ENCODE results near the gene CCDC174.

CCDC174 gene

GRCh38 chr3:14640734-14641133 is 10.8 kb upstream of the CCDC174 start:
- no peak for TF ChIP-seq CTCF (IDR thresholded peaks at IDR 0.05; ENCODE audit: low read depth, low read length)
- no peak for DNase-seq (ENCODE audit: low read depth in 2 of 2)
- no peak overlapping the region for H3K4me3 ChIP-seq (replicated peaks in 1 of 2; ENCODE audit: low read depth in 2 of 2, low read length in 2 of 2)

GRCh38 chr3:14641346-14641745 is 10.2 kb upstream of the CCDC174 start:
- no peak overlapping the region for H3K4me3 ChIP-seq (replicated peaks in 1 of 2; ENCODE audit: low read depth in 2 of 2, low read length in 2 of 2)
- TF ChIP-seq CTCF (IDR thresholded peaks at IDR 0.05; ENCODE audit: low read depth, low read length): no peak
- no peak for DNase-seq (ENCODE audit: low read depth in 2 of 2)

GRCh38 chr3:14645453-14645852 is 6.1 kb upstream of the CCDC174 start:
- TF ChIP-seq CTCF (IDR thresholded peaks at IDR 0.05; ENCODE audit: low read depth, low read length): no peak
- no peak overlapping the region for H3K4me3 ChIP-seq (replicated peaks in 1 of 2; ENCODE audit: low read depth in 2 of 2, low read length in 2 of 2)
- no peak for DNase-seq (ENCODE audit: low read depth in 2 of 2)

GRCh38 chr3:14646131-14646573 is 5.4 kb upstream of the CCDC174 start:
- no peak overlapping the region for H3K4me3 ChIP-seq (replicated peaks in 1 of 2; ENCODE audit: low read depth in 2 of 2, low read length in 2 of 2)
- TF ChIP-seq CTCF (IDR thresholded peaks at IDR 0.05; ENCODE audit: low read depth, low read length): no peak
- no peak for DNase-seq (ENCODE audit: low read depth in 2 of 2)

- TF ChIP-seq CTCF (IDR thresholded peaks at IDR 0.05; ENCODE audit: low read depth, low read length): no peak
- DNase-seq (ENCODE audit: low read depth in 2 of 2): no peak
- H3K4me3 ChIP-seq (replicated peaks in 1 of 2; ENCODE audit: low read depth in 2 of 2, low read length in 2 of 2): no peak overlapping the region
Measured at GRCh38 chr3:14646589-14647413, 4.8 kb upstream of the CCDC174 start.

GRCh38 chr3:14647976-14648955 is 3.3 kb upstream of the CCDC174 start:
- TF ChIP-seq CTCF (IDR thresholded peaks at IDR 0.05; ENCODE audit: low read depth, low read length): no peak
- no peak overlapping the region for H3K4me3 ChIP-seq (replicated peaks in 1 of 2; ENCODE audit: low read depth in 2 of 2, low read length in 2 of 2)
- peak in 1 of 2 donors; percentile 7 for DNase-seq (ENCODE audit: low read depth in 2 of 2)
